Left ventricle myocardium inferior (tissue), 1 donor: ENCODE data around the gene FAF2. TPM values are rescaled to one million over a fixed set of nuclear protein-coding genes. Genes with fewer than 3 reads are reported as not detected.

Experiments
- DNase-seq: peaks from one replicate; pipeline ENCODE4 v3.0.0-alpha.2; 2020
- H3K27ac ChIP-seq: fragments of 200-600 bp; replicated peaks from 2 replicates; pipeline ENCODE4 v1.8.0; 2021
- H3K27me3 ChIP-seq: fragments of 200-600 bp; 2 replicates; pipeline ENCODE4 v1.8.0; 2021; ENCODE audit warnings: low read depth
- H3K36me3 ChIP-seq: fragments of 200-600 bp; 2 replicates; pipeline ENCODE4 v1.8.0; 2021
- H3K4me1 ChIP-seq: fragments of 200-600 bp; 2 replicates; pipeline ENCODE4 v1.8.0; 2021
- H3K4me3 ChIP-seq: fragments of 200-600 bp; 2 replicates; pipeline ENCODE4 v1.8.0; 2021; ENCODE audit warnings: mild to moderate bottlenecking, moderate library complexity
- H3K9me3 ChIP-seq: fragments of 200-600 bp; replicated peaks from 2 replicates; pipeline ENCODE4 v1.8.0; 2021
- intact Hi-C: fragments of 100-400 bp; cut with micrococcal nuclease; formaldehyde crosslinking; loops from one replicate; pipeline ENCODE4 v1.11.0; 2022
- total RNA-seq: library from RNA; stranded (reverse); fragmentation: NEBNext Ultra II Directional; extraction: Animal tissue kit (Norgen Biotek cat#: 25700); gene quantifications from one replicate; pipeline ENCODE4 v1.2.1, GENCODE V29; 2021
- TF ChIP-seq, protein P1 (sequence below): fragments of 200-600 bp; IDR thresholded peaks from 2 replicates; pipeline ENCODE4 v1.8.0; 2021; ENCODE audit warnings: antibody characterized with exemption, mild to moderate bottlenecking, borderline replicate concordance
- donor health status: DM: no; HTN: yes; CAD: no; lungs with severe emphysema.

FAF2 gene
- total RNA-seq, 1 donor from 2014 or later, result 13.0 TPM

DNA sequence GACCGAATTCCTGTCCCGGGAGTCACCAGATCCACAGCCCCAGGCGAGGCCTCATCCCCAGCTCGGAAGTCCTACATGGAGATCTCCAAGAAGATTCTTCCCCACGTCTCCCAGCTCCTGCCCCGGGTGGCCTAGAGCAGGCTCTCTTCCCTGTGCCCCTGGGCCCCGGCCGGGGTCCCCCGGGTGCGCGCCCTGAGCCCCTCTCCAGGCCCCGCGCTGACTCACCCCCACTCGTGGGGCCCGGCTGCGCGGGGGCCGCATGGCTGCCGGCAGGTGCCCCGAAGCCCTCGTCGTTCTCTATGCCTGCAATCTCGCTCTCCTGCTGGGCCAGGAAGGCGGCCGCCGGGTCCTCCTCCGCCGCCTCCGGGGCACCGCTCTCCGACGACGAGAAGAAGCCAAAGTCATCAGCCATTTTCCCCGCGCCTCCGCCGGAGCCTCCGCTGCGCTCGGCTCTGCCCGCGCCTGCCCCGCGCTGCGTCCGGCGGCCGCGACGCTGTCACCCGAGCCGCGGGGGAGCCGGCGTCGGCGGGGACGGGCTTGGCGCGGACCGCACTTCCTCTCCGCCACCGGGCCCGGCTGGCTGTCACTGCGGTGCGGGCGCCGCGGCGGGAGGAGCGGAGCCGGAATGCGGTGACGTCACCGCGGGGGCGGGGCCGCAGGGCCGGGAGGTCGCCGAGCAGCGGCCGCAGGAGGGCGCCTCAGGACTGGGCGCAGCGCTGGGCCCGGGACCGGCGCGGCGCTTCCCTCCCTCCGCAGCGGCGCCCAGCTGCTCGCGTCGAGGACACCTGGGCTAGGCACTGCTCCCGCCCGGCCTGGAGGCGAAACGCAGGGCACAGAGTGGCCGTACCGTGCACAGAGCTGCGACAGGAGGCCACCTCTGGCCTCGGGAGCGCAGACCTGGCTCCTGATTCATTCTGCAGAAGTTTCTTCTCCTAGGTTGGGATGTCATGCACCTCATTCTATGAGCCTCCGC is 31.9 kb upstream of the FAF2 start, which contains the start of gene CLTB:
Gene CLTB (minus strand): TSS at position 588 of the 973 bp plus-strand sequence. CDS start 176 bp downstream, at position 412.
- H3K4me1 ChIP-seq, result peaks cover 56% of the 10 kb centered on the region

DNA sequence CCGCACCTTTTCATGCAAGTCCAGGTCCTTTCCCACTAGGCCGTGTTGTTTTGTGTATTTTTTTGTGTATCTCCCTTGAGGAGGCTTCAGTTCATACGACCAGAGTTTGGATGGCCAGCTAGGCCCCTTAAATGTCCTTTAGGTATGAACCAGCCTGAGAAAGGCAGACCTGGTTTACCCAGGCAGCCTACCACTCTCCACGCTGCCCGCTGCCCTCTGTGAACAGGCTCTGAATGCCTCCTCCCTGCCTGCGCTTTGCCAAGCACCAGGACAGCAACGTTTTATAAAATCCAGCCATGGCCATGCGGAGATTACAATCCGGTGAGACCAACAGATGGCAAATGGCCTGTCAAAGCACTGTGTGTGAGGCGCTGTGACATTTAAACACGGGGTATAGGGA is 31.2 kb upstream of the FAF2 start:
- H3K4me3 ChIP-seq, result peak overlapping the region; percentile 97
- no peaks in the 10 kb centered on the region for H3K27me3 ChIP-seq
- DNase-seq, result no peak
- H3K9me3 ChIP-seq, result no peaks in the 10 kb centered on the region
- no peaks in the 10 kb centered on the region for H3K36me3 ChIP-seq
- peaks cover 49% of the 10 kb centered on the region for H3K4me1 ChIP-seq
- TF ChIP-seq, protein P1, sequence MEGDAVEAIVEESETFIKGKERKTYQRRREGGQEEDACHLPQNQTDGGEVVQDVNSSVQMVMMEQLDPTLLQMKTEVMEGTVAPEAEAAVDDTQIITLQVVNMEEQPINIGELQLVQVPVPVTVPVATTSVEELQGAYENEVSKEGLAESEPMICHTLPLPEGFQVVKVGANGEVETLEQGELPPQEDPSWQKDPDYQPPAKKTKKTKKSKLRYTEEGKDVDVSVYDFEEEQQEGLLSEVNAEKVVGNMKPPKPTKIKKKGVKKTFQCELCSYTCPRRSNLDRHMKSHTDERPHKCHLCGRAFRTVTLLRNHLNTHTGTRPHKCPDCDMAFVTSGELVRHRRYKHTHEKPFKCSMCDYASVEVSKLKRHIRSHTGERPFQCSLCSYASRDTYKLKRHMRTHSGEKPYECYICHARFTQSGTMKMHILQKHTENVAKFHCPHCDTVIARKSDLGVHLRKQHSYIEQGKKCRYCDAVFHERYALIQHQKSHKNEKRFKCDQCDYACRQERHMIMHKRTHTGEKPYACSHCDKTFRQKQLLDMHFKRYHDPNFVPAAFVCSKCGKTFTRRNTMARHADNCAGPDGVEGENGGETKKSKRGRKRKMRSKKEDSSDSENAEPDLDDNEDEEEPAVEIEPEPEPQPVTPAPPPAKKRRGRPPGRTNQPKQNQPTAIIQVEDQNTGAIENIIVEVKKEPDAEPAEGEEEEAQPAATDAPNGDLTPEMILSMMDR, result no peak
- peak overlapping the region; percentile 93 for H3K27ac ChIP-seq
- intact Hi-C loops, result no loop called here

More for the DNA sequence above, 31.9 kb upstream of the FAF2 start, which contains the start of gene CLTB:
- H3K4me3 ChIP-seq, result peak within 1 kb of the TSS; percentile 97
- no peaks in the 10 kb centered on the region for H3K36me3 ChIP-seq
- peak; percentile 94 for DNase-seq
- TF ChIP-seq, protein P1, result peak; percentile 87
- no peaks in the 10 kb centered on the region for H3K9me3 ChIP-seq
- H3K27ac ChIP-seq, result peak within 1 kb of the TSS; percentile 93
- intact Hi-C loops, result no loop called here
- H3K27me3 ChIP-seq, result no peaks in the 10 kb centered on the region

DNA sequence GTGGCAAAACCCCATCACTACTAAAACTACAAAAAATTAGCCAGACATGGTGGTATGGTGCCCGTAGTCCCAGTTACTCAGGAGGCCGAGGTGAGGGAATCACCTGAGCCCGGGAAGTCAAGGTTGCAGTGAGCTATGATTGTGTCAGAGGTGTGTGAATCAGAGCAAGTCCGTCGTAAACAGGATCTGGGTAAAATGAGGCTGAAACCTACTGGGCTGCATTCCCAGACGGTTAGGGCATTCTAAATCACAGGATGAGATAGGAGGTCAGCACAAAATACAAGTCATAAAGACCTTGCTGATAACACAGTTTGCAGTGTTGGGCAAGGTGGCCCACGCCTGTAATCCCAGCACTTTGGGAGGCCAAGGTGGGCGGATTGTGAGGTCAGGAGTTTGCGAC is 29.9 kb upstream of the FAF2 start:
- TF ChIP-seq, protein P1, result no peak
- no peaks in the 10 kb centered on the region for H3K36me3 ChIP-seq
- no peak overlapping the region for H3K27ac ChIP-seq
- DNase-seq, result no peak
- H3K27me3 ChIP-seq, result peaks cover 3% of the 10 kb centered on the region
- intact Hi-C loops, result no loop called here
- peaks cover 37% of the 10 kb centered on the region for H3K4me1 ChIP-seq
- no peak overlapping the region for H3K4me3 ChIP-seq
- H3K9me3 ChIP-seq, result no peaks in the 10 kb centered on the region

- H3K4me3 ChIP-seq, result no peak overlapping the region
- H3K27ac ChIP-seq, result no peak overlapping the region
- no peaks in the 10 kb centered on the region for H3K9me3 ChIP-seq
- intact Hi-C loops, result loop anchor here (5.0 kb wide), 1 partner anchor 167 kb away; no protein-coding TSS in a partner anchor
- peaks cover 13% of the 10 kb centered on the region for H3K27me3 ChIP-seq
- DNase-seq, result no peak
- TF ChIP-seq, protein P1, result no peak
- no peaks in the 10 kb centered on the region for H3K36me3 ChIP-seq
- H3K4me1 ChIP-seq, result peaks cover 19% of the 10 kb centered on the region
Observed at GRCh38 chr5:176420086-176420485, 28.1 kb upstream of the FAF2 start.

DNA sequence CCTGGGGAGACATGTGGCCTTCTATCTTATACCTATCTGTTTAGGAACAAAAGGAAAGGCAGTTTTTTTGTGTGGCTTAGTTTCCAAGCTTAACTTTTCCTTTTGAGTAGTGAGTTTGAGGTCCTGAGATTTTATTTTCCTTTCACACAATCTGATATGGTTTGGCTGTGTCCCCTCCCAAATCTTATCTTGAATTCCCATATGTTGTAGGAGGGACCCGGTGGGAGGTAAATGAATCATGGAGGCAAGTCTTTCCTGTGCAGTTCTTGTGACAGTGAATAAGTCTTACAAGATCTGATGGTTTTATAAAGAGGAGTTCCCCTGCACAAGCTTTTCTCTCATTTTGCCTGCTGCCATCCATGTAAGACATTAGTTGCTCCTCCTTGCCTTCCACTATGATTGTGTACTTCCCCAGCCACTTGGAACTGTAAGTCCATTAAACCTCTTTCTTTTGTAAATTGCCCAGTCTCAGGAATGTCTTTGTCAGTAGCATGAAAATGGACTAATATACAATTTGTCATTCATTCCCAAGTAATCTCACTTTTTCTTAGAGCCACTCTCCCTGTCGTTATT is 27.1 kb upstream of the FAF2 start:
- intact Hi-C loops, result loop anchor here (5.0 kb wide), 1 partner anchor 166 kb away; no protein-coding TSS in a partner anchor
- Histone ChIP-seq H3K4me3 (no peak overlapping the region), H3K27me3 (peaks cover 13% of the 10 kb centered on the region), H3K27ac (no peak overlapping the region), H3K4me1 (peaks cover 9% of the 10 kb centered on the region), H3K36me3 (no peaks in the 10 kb centered on the region), H3K9me3 (no peaks in the 10 kb centered on the region)
- TF ChIP-seq, protein P1, result no peak
- DNase-seq, result no peak
